ENCODE data around the gene PTRH1.

The PTRH1 gene

GRCh38 chr9:127720031-127720864 is 4.8 kb upstream of the PTRH1 start:
- no peak for DNase-seq

GRCh38 chr9:127717766-127718165 is 2.3 kb upstream of the PTRH1 start:
- no peak for DNase-seq

GRCh38 chr9:127716412-127716811 is 949 bp upstream of the PTRH1 start:
- no peak for DNase-seq

- DNase-seq = no peak
These were observed 453 bp downstream of the PTRH1 start for GRCh38 chr9:127714951-127715469.

GRCh38 chr9:127714020-127714750 is 1.3 kb downstream of the PTRH1 start:
- no peak for DNase-seq

- DNase-seq = no peak
These were observed 2.6 kb downstream of the PTRH1 start for GRCh38 chr9:127712867-127713266.

GRCh38 chr9:127712371-127712770 is 3.1 kb downstream of the PTRH1 start:
- DNase-seq = no peak

GRCh38 chr9:127711831-127712274 is 3.6 kb downstream of the PTRH1 start:
- peak; percentile 32 for DNase-seq

- DNase-seq = no peak
These were observed 4.2 kb downstream of the PTRH1 start for GRCh38 chr9:127711226-127711701.

GRCh38 chr9:127710204-127710783 is 5.2 kb downstream of the PTRH1 start:
- DNase-seq = no peak

GRCh38 chr9:127708952-127709587 is 6.4 kb downstream of the PTRH1 start:
- no peak for DNase-seq

GRCh38 chr9:127707766-127708165 is 7.7 kb downstream of the PTRH1 start:
- DNase-seq = no peak

- no peak for DNase-seq
These were observed 8.6 kb downstream of the PTRH1 start, which contains the start of gene CFAP157 for GRCh38 chr9:127706836-127707241. TSS of gene CFAP157 (plus strand) at chr9:127706988. CDS start at chr9:127707032, 44 bp downstream.

- DNase-seq = no peak
These were observed 9.7 kb downstream of the PTRH1 start for GRCh38 chr9:127705577-127706379.

- DNase-seq = no peak
These were observed 12.0 kb downstream of the PTRH1 start for GRCh38 chr9:127703289-127703946.

- DNase-seq = no peak
These were observed 14.7 kb downstream of the PTRH1 start for GRCh38 chr9:127700594-127701255.

GRCh38 chr9:127700140-127700539 is 15.3 kb downstream of the PTRH1 start:
- DNase-seq = no peak

GRCh38 chr9:127698985-127699670 is 16.3 kb downstream of the PTRH1 start:
- DNase-seq = peak; percentile 56

GRCh38 chr9:127698386-127698785 is 17.1 kb downstream of the PTRH1 start:
- DNase-seq = no peak

- no peak for DNase-seq
These were observed 17.9 kb downstream of the PTRH1 start for GRCh38 chr9:127697575-127697974.
